GM23338 (cell line): ENCODE results near the gene IER5. TPM values are rescaled to one million over a fixed set of nuclear protein-coding genes. Genes with fewer than 3 reads are reported as not detected.

ENCODE experiments used
- ATAC-seq: fragments of 200-7000 bp; cut with Tn5 transposase; 3 replicates; pipeline ENCODE4 v1.9.1; 2020
- DNase-seq: peaks from one replicate; pipeline ENCODE4 v3.0.0-alpha.2; 2015; ENCODE audit warnings: low spot score
- H2AFZ ChIP-seq: fragments of 200-600 bp; sonication (generic); 2 replicates; pipeline ENCODE4 v1.8.0; 2016; ENCODE audit warnings: antibody characterized with exemption, mild to moderate bottlenecking, moderate library complexity
- H3F3A ChIP-seq: fragments of 200-600 bp; sonication (generic); replicated peaks from 2 replicates; pipeline ENCODE4 v1.8.0; 2017; ENCODE audit warnings: antibody characterized with exemption, mixed run types, low read depth
- H3K27ac ChIP-seq: fragments of 200-600 bp; sonication (generic); 2 replicates; pipeline ENCODE4 v1.6.1; 2016; ENCODE audit warnings: low read depth
- H3K27me3 ChIP-seq: fragments of 200-600 bp; sonication (generic); 2 replicates; pipeline ENCODE4 v1.8.0; 2016; ENCODE audit warnings: mild to moderate bottlenecking, mixed run types, moderate library complexity; ENCODE audit not compliant: insufficient read depth
- H3K36me3 ChIP-seq: fragments of 200-600 bp; sonication (generic); 2 replicates; pipeline ENCODE4 v1.8.0; 2016; ENCODE audit warnings: mild to moderate bottlenecking; ENCODE audit not compliant: insufficient read depth
- H3K4me1 ChIP-seq: fragments of 200-600 bp; sonication (generic); 2 replicates; pipeline ENCODE4 v1.8.0; 2016; ENCODE audit warnings: mild to moderate bottlenecking, moderate library complexity; ENCODE audit not compliant: insufficient read depth
- H3K4me2 ChIP-seq: fragments of 200-600 bp; sonication (generic); 2 replicates; pipeline ENCODE4 v1.7.1; 2017; ENCODE audit warnings: mixed run types
- H3K4me3 ChIP-seq: fragments of 200-600 bp; sonication (generic); 2 replicates; pipeline ENCODE4 v1.6.1; 2016; ENCODE audit warnings: mixed run types
- H3K79me2 ChIP-seq: fragments of 200-600 bp; sonication (generic); replicated peaks from 2 replicates; pipeline ENCODE4 v1.8.0; 2017; ENCODE audit warnings: mild to moderate bottlenecking; ENCODE audit not compliant: insufficient read depth
- H3K9me2 ChIP-seq: fragments of 200-600 bp; sonication (generic); 2 replicates; pipeline ENCODE4 v1.8.0; 2017; ENCODE audit not compliant: insufficient read depth
- H4K20me1 ChIP-seq: fragments of 200-600 bp; sonication (generic); replicated peaks from 2 replicates; pipeline ENCODE4 v1.8.0; 2017; ENCODE audit warnings: mild to moderate bottlenecking; ENCODE audit not compliant: insufficient read depth
- H3K27ac Mint-ChIP-seq: 2 replicates; pipeline ENCODE4 v1.8.0; 2020; ENCODE audit warnings: inconsistent platforms, mild to moderate bottlenecking, moderate library complexity, mixed read lengths
- H3K27me3 Mint-ChIP-seq: 3 replicates; pipeline ENCODE4 v1.8.0; 2022; ENCODE audit warnings: low read depth, mild to moderate bottlenecking, moderate library complexity, mixed read lengths, inconsistent platforms; ENCODE audit not compliant: insufficient read depth, poor library complexity
- H3K36me3 Mint-ChIP-seq: 3 replicates; pipeline ENCODE4 v1.8.0; 2021; ENCODE audit warnings: low read depth, mild to moderate bottlenecking, inconsistent platforms, moderate library complexity, mixed read lengths
- H3K4me1 Mint-ChIP-seq: 3 replicates; pipeline ENCODE4 v1.8.0; 2020; ENCODE audit warnings: mild to moderate bottlenecking, inconsistent platforms, mixed read lengths
- H3K4me3 Mint-ChIP-seq: 3 replicates; pipeline ENCODE4 v1.8.0; 2021; ENCODE audit warnings: moderate library complexity, mild to moderate bottlenecking, inconsistent platforms, mixed read lengths
- H3K9me3 Mint-ChIP-seq: 3 replicates; pipeline ENCODE4 v1.8.0; 2020; ENCODE audit warnings: moderate library complexity, mild to moderate bottlenecking, inconsistent platforms, mixed read lengths
- EZH2phosphoT487 ChIP-seq: fragments of 200-600 bp; sonication (generic); IDR thresholded peaks from one replicate; pipeline ENCODE4 v1.8.1; 2018; ENCODE audit warnings: antibody characterized with exemption; ENCODE audit not compliant: unreplicated experiment
- JUNB ChIP-seq: IDR thresholded peaks from one replicate; pipeline ENCODE4 v1.6.1; 2016; ENCODE audit warnings: antibody characterized with exemption; ENCODE audit not compliant: unreplicated experiment
- NANOG ChIP-seq: IDR thresholded peaks from 2 replicates; pipeline ENCODE4 v1.6.1; 2016; ENCODE audit warnings: antibody characterized with exemption, borderline replicate concordance
- POLR2AphosphoS5 ChIP-seq: IDR thresholded peaks from 2 replicates; pipeline ENCODE4 v1.6.1; 2016; ENCODE audit warnings: antibody characterized with exemption, low read depth
- STAT1 ChIP-seq: IDR thresholded peaks from one replicate; pipeline ENCODE4 v1.6.1; 2016; ENCODE audit warnings: antibody characterized with exemption; ENCODE audit not compliant: unreplicated experiment
- ZNF331 ChIP-seq: fragments of 250-450 bp; sonication (Bioruptor Pico); IDR thresholded peaks from 2 replicates; pipeline ENCODE4 v1.5.0; 2020; ENCODE audit warnings: low read depth, mild to moderate bottlenecking, moderate library complexity
- polyA plus RNA-seq: library from polyadenylated mRNA; unstranded; fragments of >200 nt; fragmentation: Nextera tagmentation; extraction: Ambion mirVana; gene quantifications from 2 replicates; pipeline ENCODE4 v1.2.1, GENCODE V29; 2016
- total RNA-seq: library from RNA; depleted of rRNA; stranded (reverse); fragments of >200 nt; shearing (Covaris generic); gene quantifications from 2 replicates; pipeline ENCODE4 v1.2.3, GENCODE V29; 2014
- TF ChIP-seq, protein P1 (sequence below): fragments of 250-450 bp; sonication (Bioruptor Pico); IDR thresholded peaks from 2 replicates; pipeline ENCODE4 v1.5.0; 2020; ENCODE audit warnings: mild to moderate bottlenecking, moderate library complexity
- TF ChIP-seq, protein P2 (sequence below): IDR thresholded peaks from 2 replicates; pipeline ENCODE4 v1.6.1; 2016; ENCODE audit warnings: antibody characterized with exemption

The IER5 gene
- total and polyA plus RNA-seq, 2 experiments from 2014 or later: 3.8 to 9.5 TPM

GRCh38 chr1:181094416-181095212 is 6.1 kb downstream of the IER5 start (continued):
- TF ChIP-seq, protein P1, sequence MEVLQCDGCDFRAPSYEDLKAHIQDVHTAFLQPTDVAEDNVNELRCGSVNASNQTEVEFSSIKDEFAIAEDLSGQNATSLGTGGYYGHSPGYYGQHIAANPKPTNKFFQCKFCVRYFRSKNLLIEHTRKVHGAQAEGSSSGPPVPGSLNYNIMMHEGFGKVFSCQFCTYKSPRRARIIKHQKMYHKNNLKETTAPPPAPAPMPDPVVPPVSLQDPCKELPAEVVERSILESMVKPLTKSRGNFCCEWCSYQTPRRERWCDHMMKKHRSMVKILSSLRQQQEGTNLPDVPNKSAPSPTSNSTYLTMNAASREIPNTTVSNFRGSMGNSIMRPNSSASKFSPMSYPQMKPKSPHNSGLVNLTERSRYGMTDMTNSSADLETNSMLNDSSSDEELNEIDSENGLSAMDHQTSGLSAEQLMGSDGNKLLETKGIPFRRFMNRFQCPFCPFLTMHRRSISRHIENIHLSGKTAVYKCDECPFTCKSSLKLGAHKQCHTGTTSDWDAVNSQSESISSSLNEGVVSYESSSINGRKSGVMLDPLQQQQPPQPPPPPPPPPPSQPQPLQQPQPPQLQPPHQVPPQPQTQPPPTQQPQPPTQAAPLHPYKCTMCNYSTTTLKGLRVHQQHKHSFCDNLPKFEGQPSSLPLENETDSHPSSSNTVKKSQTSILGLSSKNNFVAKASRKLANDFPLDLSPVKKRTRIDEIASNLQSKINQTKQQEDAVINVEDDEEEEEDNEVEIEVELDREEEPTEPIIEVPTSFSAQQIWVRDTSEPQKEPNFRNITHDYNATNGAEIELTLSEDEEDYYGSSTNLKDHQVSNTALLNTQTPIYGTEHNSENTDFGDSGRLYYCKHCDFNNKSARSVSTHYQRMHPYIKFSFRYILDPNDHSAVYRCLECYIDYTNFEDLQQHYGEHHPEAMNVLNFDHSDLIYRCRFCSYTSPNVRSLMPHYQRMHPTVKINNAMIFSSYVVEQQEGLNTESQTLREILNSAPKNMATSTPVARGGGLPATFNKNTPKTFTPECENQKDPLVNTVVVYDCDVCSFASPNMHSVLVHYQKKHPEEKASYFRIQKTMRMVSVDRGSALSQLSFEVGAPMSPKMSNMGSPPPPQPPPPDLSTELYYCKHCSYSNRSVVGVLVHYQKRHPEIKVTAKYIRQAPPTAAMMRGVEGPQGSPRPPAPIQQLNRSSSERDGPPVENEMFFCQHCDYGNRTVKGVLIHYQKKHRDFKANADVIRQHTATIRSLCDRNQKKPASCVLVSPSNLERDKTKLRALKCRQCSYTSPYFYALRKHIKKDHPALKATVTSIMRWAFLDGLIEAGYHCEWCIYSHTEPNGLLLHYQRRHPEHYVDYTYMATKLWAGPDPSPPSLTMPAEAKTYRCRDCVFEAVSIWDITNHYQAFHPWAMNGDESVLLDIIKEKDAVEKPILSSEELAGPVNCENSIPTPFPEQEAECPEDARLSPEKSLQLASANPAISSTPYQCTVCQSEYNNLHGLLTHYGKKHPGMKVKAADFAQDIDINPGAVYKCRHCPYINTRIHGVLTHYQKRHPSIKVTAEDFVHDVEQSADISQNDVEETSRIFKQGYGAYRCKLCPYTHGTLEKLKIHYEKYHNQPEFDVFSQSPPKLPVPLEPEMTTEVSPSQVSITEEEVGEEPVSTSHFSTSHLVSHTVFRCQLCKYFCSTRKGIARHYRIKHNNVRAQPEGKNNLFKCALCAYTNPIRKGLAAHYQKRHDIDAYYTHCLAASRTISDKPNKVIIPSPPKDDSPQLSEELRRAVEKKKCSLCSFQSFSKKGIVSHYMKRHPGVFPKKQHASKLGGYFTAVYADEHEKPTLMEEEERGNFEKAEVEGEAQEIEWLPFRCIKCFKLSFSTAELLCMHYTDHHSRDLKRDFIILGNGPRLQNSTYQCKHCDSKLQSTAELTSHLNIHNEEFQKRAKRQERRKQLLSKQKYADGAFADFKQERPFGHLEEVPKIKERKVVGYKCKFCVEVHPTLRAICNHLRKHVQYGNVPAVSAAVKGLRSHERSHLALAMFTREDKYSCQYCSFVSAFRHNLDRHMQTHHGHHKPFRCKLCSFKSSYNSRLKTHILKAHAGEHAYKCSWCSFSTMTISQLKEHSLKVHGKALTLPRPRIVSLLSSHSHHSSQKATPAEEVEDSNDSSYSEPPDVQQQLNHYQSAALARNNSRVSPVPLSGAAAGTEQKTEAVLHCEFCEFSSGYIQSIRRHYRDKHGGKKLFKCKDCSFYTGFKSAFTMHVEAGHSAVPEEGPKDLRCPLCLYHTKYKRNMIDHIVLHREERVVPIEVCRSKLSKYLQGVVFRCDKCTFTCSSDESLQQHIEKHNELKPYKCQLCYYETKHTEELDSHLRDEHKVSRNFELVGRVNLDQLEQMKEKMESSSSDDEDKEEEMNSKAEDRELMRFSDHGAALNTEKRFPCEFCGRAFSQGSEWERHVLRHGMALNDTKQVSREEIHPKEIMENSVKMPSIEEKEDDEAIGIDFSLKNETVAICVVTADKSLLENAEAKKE: no peak
- TF ChIP-seq, protein P2, sequence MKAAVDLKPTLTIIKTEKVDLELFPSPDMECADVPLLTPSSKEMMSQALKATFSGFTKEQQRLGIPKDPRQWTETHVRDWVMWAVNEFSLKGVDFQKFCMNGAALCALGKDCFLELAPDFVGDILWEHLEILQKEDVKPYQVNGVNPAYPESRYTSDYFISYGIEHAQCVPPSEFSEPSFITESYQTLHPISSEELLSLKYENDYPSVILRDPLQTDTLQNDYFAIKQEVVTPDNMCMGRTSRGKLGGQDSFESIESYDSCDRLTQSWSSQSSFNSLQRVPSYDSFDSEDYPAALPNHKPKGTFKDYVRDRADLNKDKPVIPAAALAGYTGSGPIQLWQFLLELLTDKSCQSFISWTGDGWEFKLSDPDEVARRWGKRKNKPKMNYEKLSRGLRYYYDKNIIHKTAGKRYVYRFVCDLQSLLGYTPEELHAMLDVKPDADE: no peak
- no peak for TF ChIP-seq EZH2phosphoT487
- TF ChIP-seq NANOG: no peak
- TF ChIP-seq POLR2AphosphoS5: no peak

GRCh38 chr1:181095260-181095659 is 6.8 kb downstream of the IER5 start:
- H3K36me3 Mint-ChIP-seq: peaks cover 18% of the 10 kb centered on the region
- no peaks in the 10 kb centered on the region for H3K9me2 ChIP-seq
- H3K27me3 ChIP-seq: peaks cover 99% of the 10 kb centered on the region
- peaks cover 26% of the 10 kb centered on the region for H4K20me1 ChIP-seq
- H3K4me2 ChIP-seq: peak overlapping the region; percentile 62
- peaks cover 14% of the 10 kb centered on the region for H3K27me3 Mint-ChIP-seq
- H3K4me3 Mint-ChIP-seq: no peak overlapping the region
- H3K27ac Mint-ChIP-seq: no peak overlapping the region
- no peak overlapping the region for H3K27ac ChIP-seq
- H3K4me3 ChIP-seq: no peak overlapping the region
- H3K4me1 ChIP-seq: peaks cover 73% of the 10 kb centered on the region
- DNase-seq: no peak
- peaks cover 75% of the 10 kb centered on the region for H3K4me1 Mint-ChIP-seq
- H3F3A ChIP-seq: peaks cover 7% of the 10 kb centered on the region; the same call in 1 of the 2 replicates
- H3K36me3 ChIP-seq: no peaks in the 10 kb centered on the region
- H3K9me3 Mint-ChIP-seq: no peaks in the 10 kb centered on the region
- ATAC-seq: no peak
- H3K79me2 ChIP-seq: peaks cover 30% of the 10 kb centered on the region
- no peak overlapping the region for H2AFZ ChIP-seq
- no peak for TF ChIP-seq JUNB
- no peak for TF ChIP-seq STAT1
- no peak for TF ChIP-seq EZH2phosphoT487
- TF ChIP-seq ZNF331: no peak
- no peak for TF ChIP-seq POLR2AphosphoS5
- TF ChIP-seq, protein P1: no peak
